Motor neuron (in vitro differentiated cells): ENCODE results near the gene IL3. TPM values are rescaled to one million over a fixed set of nuclear protein-coding genes. Genes with fewer than 3 reads are reported as not detected.

Experiments used
- ATAC-seq, 8 experiments: fragments of 200-7000 bp; cut with Tn5 transposase; replicated peaks in 6 of 8; 2 replicates each; pipeline ENCODE4 v1.8.0; 2021; ENCODE audit warnings: mild to moderate bottlenecking in 8 of 8, moderate library complexity in 8 of 8
- H3K27ac ChIP-seq, 2 donors: fragments of 250-450 bp; sonication (Bioruptor Pico); 2 replicates each; pipeline ENCODE4 v1.9.0; 2021; ENCODE audit warnings: antibody characterized with exemption in 2 of 2, mild to moderate bottlenecking in 2 of 2, moderate library complexity in 1 of 2
- H3K4me1 ChIP-seq, 2 donors: fragments of 250-450 bp; sonication (Bioruptor Pico); replicated peaks in 1 of 2; 2 replicates each; pipeline ENCODE4 v1.6.1; 2021; ENCODE audit warnings: antibody characterized with exemption in 2 of 2, mild to moderate bottlenecking in 2 of 2, moderate library complexity in 1 of 2
- H3K4me3 ChIP-seq, 5 donors: fragments of 250-450 bp; sonication (Bioruptor Pico); 2 replicates each; pipeline ENCODE4 v1.9.0; 2021; ENCODE audit warnings: antibody characterized with exemption in 5 of 5, mild to moderate bottlenecking in 5 of 5, moderate library complexity in 4 of 5
- whole genome bisulfite sequencing, 10 experiments: fragments of 450-650 bp; shearing (Covaris generic); methylation state at CpG; one replicate each; pipeline ENCODE4 v1.0.0; 2022; 5-methylcytosine and 5-hydroxymethylcytosine counted together
- in situ Hi-C, 9 experiments: fragments of 400-800 bp; cut with MboI; loops; one replicate each; pipeline ENCODE4 v1.15.0; 2021; ENCODE audit warnings: low sequenced_read_pairs in 9 of 9, low pct_unique_long_range_greater_than_20kb in 2 of 9; ENCODE audit not compliant: unreplicated experiment in 9 of 9
- total RNA-seq, 8 experiments: library from RNA; unstranded; fragments of 300-600 nt; gene quantifications; 2 replicates each; pipeline versions ENCODE4 v1.2.3 to v1.2.4, GENCODE V29; 2022

Gene IL3
- total RNA-seq, 8 experiments from 2014 or later, result 0.38 TPM; not detected in 7

GRCh38 chr5:132019857-132020555 is 40.4 kb upstream of the IL3 start:
- WGBS, 10 experiments, result 44 to 93% (median 79%) methylated on average over 2 to 6 of the region's 6 CpGs; no CpG with 5 or more reads in 1 of the 10 experiments
- in situ Hi-C loops, result loop anchor here in 5 of 9 experiments (25.0 kb wide), 3 partner anchors 208 to 433 kb away; no protein-coding TSS in a partner anchor
- Histone ChIP-seq H3K4me1 (no peaks in the 10 kb centered on the region), H3K27ac (no peak overlapping the region), H3K4me3 (no peak overlapping the region)
- no peak for ATAC-seq

- H3K4me3 ChIP-seq, result no peak overlapping the region
- no peak overlapping the region for H3K27ac ChIP-seq
- no peaks in the 10 kb centered on the region for H3K4me1 ChIP-seq
- 20 to 100% (median 61%) methylated on average over 1 to 5 of the region's 6 CpGs for WGBS, 10 experiments
- no peak for ATAC-seq
- in situ Hi-C loops, result loop anchor here in 5 of 9 experiments (25.0 kb wide), 3 partner anchors 208 to 433 kb away; no protein-coding TSS in a partner anchor
Observed at GRCh38 chr5:132020568-132021339, 39.7 kb upstream of the IL3 start.

- no peak for ATAC-seq
- in situ Hi-C loops, result loop anchor here in 5 of 9 experiments (25.0 kb wide), 3 partner anchors 209 to 434 kb away; no protein-coding TSS in a partner anchor
- H3K4me1 ChIP-seq, result no peaks in the 10 kb centered on the region
- 7 to 76% (median 41%) methylated on average over 1 to 2 of the region's 2 CpGs for WGBS, 10 experiments
- no peak overlapping the region for H3K27ac ChIP-seq
- H3K4me3 ChIP-seq, result no peak overlapping the region
Observed at GRCh38 chr5:132021654-132022053, 38.8 kb upstream of the IL3 start.

GRCh38 chr5:132022737-132023136 is 37.7 kb upstream of the IL3 start:
- 50 to 90% (median 78%) methylated on average over 1 to 2 of the region's 2 CpGs; no CpG with 5 or more reads in 5 of the 10 experiments for WGBS, 10 experiments
- in situ Hi-C loops, result loop anchor here in 5 of 9 experiments (25.0 kb wide), 3 partner anchors 210 to 435 kb away; no protein-coding TSS in a partner anchor
- ATAC-seq, result peak in 1 of 8 experiments; percentile 21
- Histone ChIP-seq H3K27ac (no peak overlapping the region), H3K4me1 (no peaks in the 10 kb centered on the region), H3K4me3 (no peak overlapping the region)

GRCh38 chr5:132023258-132024116 is 37.0 kb upstream of the IL3 start:
- ATAC-seq, result no peak
- WGBS, 10 experiments, result 27 to 100% (median 69%) methylated on average over 1 to 5 of the region's 5 CpGs; no CpG with 5 or more reads in 1 of the 10 experiments
- Histone ChIP-seq H3K4me3 (no peak overlapping the region), H3K4me1 (no peaks in the 10 kb centered on the region), H3K27ac (no peak overlapping the region)
- in situ Hi-C loops, result loop anchor here in 5 of 9 experiments (25.0 kb wide), 3 partner anchors 211 to 436 kb away; no protein-coding TSS in a partner anchor

GRCh38 chr5:132024117-132024435 is 36.4 kb upstream of the IL3 start:
- in situ Hi-C loops, result loop anchor here in 5 of 9 experiments (25.0 kb wide), 3 partner anchors 212 to 437 kb away; no protein-coding TSS in a partner anchor

GRCh38 chr5:132024789-132025402 is 35.6 kb upstream of the IL3 start:
- ATAC-seq, result peak in 3 of 8 experiments; percentile 19 to 64 (median 39)
- in situ Hi-C loops, result loop anchor here in 5 of 9 experiments (25.0 kb wide), 3 partner anchors 213 to 438 kb away; no protein-coding TSS in a partner anchor

More at GRCh38 chr5:132024117-132024435, 36.4 kb upstream of the IL3 start:
- WGBS, 10 experiments, result 20 to 85% (median 58%) methylated on average over 1 to 4 of the region's 4 CpGs; no CpG with 5 or more reads in 4 of the 10 experiments
- Histone ChIP-seq H3K4me3 (no peak overlapping the region), H3K27ac (no peak overlapping the region), H3K4me1 (no peaks in the 10 kb centered on the region)
- ATAC-seq, result no peak

GRCh38 chr5:132025403-132025971 is 35.0 kb upstream of the IL3 start:
- WGBS, 10 experiments, result 20 to 85% (median 63%) methylated on average over 1 to 6 of the region's 7 CpGs; no CpG with 5 or more reads in 3 of the 10 experiments
- in situ Hi-C loops, result no loop called here
- Histone ChIP-seq H3K4me3 (no peak overlapping the region), H3K4me1 (no peaks in the 10 kb centered on the region), H3K27ac (no peak overlapping the region)
- ATAC-seq, result no peak

More at GRCh38 chr5:132024789-132025402, 35.6 kb upstream of the IL3 start:
- no peak overlapping the region for H3K27ac ChIP-seq
- WGBS, 10 experiments, result 0 to 86% (median 70%) methylated on average over 2 to 7 of the region's 8 CpGs; no CpG with 5 or more reads in 2 of the 10 experiments
- no peak overlapping the region for H3K4me3 ChIP-seq
- no peaks in the 10 kb centered on the region for H3K4me1 ChIP-seq

- in situ Hi-C loops, result no loop called here
- H3K4me1 ChIP-seq, result no peaks in the 10 kb centered on the region
- no peak overlapping the region for H3K27ac ChIP-seq
- no peak for ATAC-seq
- 0 to 87% (median 20%) methylated on average over 1 to 3 of the region's 5 CpGs; no CpG with 5 or more reads in 7 of the 10 experiments for WGBS, 10 experiments
- no peak overlapping the region for H3K4me3 ChIP-seq
Observed at GRCh38 chr5:132026516-132027008, 33.9 kb upstream of the IL3 start.

- ATAC-seq, result no peak
- 40 to 88% (median 59%) methylated on average over 1 to 2 of the region's 2 CpGs; no CpG with 5 or more reads in 5 of the 10 experiments for WGBS, 10 experiments
- in situ Hi-C loops, result no loop called here
- H3K4me1 ChIP-seq, result no peaks in the 10 kb centered on the region
- H3K4me3 ChIP-seq, result no peak overlapping the region
- H3K27ac ChIP-seq, result no peak overlapping the region
Observed at GRCh38 chr5:132027027-132027426, 33.4 kb upstream of the IL3 start.

- WGBS, 10 experiments, result 13 to 90% (median 58%) methylated on average over 1 to 4 of the region's 4 CpGs; no CpG with 5 or more reads in 1 of the 10 experiments
- no peak overlapping the region for H3K4me3 ChIP-seq
- in situ Hi-C loops, result no loop called here
- ATAC-seq, result no peak
- no peak overlapping the region for H3K27ac ChIP-seq
- no peaks in the 10 kb centered on the region for H3K4me1 ChIP-seq
Observed at GRCh38 chr5:132029609-132030330, 30.7 kb upstream of the IL3 start.
